ENCODE measurements around the gene BTG2.
"Not testable (repeated sequence)": the region's sequence is repeated elsewhere in the genome, so short reads cannot be mapped to it uniquely, and the experiment has no call there.

The BTG2 gene

DNA sequence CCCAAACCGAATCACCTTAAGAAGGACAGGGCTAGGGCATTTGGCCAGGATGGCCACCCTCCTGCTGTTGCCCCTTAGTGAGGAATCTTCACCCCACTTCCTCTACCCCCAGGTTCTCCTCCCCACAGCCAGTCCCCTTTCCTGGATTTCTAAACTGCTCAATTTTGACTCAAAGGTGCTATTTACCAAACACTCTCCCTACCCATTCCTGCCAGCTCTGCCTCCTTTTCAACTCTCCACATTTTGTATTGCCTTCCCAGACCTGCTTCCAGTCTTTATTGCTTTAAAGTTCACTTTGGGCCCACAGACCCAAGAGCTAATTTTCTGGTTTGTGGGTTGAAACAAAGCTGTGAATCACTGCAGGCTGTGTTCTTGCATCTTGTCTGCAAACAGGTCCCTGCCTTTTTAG is 3.6 kb downstream of the BTG2 start:
- TF ChIP-seq POLR2AphosphoS5 (IDR thresholded peaks at IDR 0.05; ENCODE audit: low read depth, low read length) (0 out of 2 replicates have a peak, but pooled peaks have one; percentile 27), POLR2A (IDR thresholded peaks at IDR 0.05; ENCODE audit: low read depth, low read length) (no peak)
- DNase-seq (ENCODE audit: insufficient read length, low spot score) (no peak), FAIRE-seq (no peak)

DNA sequence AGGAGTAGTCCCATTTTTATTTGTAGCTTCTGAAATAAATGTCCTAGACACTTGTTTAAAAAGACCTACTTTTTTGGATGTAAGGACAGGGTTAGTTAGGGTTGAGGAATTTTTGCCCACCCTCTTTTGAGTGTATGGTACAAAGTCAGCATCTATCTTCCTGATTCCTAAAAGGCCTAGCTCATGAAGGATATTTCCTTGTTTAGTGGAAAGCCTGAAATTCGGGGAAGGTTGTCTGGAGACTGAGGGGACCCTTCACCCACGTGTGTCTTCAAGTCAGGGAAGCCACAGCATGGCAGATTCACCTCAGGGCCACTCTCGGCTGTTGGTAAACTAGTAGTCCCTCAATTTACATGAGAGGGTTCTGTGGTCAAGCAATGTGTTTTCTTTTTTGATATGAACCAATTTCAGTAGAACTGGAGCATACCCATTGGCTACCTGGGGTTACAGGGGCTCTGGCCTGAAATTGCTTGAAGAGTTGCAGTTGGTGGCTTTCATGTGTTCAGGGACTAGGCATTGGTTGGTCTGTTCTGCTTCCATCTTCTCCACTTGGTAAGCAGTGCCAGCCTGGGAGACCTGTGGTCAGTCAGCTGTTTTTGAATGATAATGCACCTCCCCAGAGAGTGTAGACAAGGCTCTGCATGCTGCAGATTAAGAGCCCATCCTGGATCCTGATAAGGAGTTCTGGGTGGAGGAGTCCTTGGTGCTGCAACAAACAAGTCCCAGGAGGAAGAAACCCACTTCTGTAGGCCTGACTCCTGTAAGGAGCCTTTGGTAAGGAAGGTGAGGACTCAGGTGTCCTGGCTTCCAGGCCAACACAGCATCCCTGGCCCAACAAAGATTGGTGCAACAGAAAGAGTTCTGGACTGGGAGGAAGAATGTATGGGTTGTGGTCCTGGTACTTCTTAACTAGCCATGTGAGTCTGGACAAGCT is 6.3 kb downstream of the BTG2 start:
- FAIRE-seq (no peak), DNase-seq (ENCODE audit: insufficient read length, low spot score) (no peak)
- TF ChIP-seq POU2F2 (IDR thresholded peaks at IDR 0.05; ENCODE audit: low read depth, low read length) = no peak
- TF ChIP-seq TAF1 (IDR thresholded peaks at IDR 0.05; ENCODE audit: low read depth, low read length) = no peak
- no peak for TF ChIP-seq POLR2A (IDR thresholded peaks at IDR 0.05; ENCODE audit: low read depth, low read length)
- TF ChIP-seq SPI1 (IDR thresholded peaks at IDR 0.05; ENCODE audit: low read depth, low read length) = no peak
- TF ChIP-seq PAX5 (IDR thresholded peaks at IDR 0.05; ENCODE audit: insufficient read depth, low read length, severe bottlenecking) = no peak
- TF ChIP-seq POLR2AphosphoS5 (IDR thresholded peaks at IDR 0.05; ENCODE audit: low read depth, low read length) = no peak; the same call in 1 of the 2 replicates

DNA sequence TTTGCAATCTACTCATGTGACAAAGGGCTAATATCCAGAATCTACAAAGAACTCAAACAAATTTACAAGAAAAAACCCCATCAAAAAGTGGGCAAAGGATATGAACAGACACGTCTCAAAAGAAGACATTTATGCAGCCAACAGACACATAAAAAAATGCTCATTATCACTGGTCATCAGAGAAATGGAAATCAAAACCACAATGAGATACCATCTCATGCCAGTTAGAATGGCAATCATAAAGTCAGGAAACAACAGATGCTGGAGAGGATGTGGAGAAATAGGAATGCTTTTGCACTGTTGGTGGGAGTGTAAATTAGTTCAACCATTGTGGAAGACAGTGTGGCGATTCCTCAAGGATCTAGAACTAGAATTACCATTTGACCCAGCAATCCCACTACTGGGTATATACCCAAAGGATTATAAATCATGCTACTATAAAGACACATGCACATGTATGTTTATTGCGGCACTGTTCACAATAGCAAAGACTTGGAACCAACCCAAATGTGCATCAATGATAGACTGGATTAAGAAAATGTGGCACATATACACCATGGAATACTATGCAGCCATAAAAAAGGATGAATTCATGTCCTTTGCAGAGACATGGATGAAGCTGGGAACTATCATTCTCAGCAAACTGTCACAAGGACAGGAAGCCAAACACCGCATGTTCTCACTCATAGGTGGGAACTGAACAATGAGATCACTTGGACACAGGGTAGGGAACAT is 8.9 kb downstream of the BTG2 start:
- not testable (repeated sequence) for FAIRE-seq; DNase-seq (ENCODE audit: insufficient read length, low spot score)

DNA sequence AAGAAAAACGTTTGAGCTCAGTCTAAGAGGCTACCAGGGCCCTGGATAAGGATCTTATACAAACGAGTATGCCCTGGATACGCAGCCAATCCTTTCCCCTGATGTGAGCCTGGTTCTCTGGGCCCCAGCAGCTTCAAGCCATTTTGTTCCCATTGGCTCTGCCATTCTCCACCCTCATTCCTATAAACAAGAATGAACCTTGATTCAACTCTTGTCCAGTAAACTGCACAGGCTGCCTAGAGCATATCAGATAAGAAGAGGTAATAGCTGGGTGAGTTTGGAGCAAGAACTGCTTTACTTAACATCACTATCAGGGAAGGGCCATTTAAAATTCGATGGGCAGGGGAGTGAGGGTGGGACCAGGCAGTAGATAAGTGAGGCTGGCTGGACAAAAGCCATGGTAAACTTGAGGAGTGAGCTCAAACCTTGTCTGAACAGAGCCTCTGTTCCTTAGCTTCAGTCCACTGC is 11.3 kb downstream of the BTG2 start:
- FAIRE-seq = no peak
- TF ChIP-seq POLR2AphosphoS5 (IDR thresholded peaks at IDR 0.05; ENCODE audit: low read depth, low read length) = no peak
- no peak for TF ChIP-seq TAF1 (IDR thresholded peaks at IDR 0.05; ENCODE audit: low read depth, low read length)
- TF ChIP-seq PAX5 (IDR thresholded peaks at IDR 0.05; ENCODE audit: insufficient read depth, low read length, severe bottlenecking) = no peak
- TF ChIP-seq POU2F2 (IDR thresholded peaks at IDR 0.05; ENCODE audit: low read depth, low read length) = no peak
- no peak for TF ChIP-seq POLR2A (IDR thresholded peaks at IDR 0.05; ENCODE audit: low read depth, low read length)
- TF ChIP-seq SPI1 (IDR thresholded peaks at IDR 0.05; ENCODE audit: low read depth, low read length) = no peak

DNA sequence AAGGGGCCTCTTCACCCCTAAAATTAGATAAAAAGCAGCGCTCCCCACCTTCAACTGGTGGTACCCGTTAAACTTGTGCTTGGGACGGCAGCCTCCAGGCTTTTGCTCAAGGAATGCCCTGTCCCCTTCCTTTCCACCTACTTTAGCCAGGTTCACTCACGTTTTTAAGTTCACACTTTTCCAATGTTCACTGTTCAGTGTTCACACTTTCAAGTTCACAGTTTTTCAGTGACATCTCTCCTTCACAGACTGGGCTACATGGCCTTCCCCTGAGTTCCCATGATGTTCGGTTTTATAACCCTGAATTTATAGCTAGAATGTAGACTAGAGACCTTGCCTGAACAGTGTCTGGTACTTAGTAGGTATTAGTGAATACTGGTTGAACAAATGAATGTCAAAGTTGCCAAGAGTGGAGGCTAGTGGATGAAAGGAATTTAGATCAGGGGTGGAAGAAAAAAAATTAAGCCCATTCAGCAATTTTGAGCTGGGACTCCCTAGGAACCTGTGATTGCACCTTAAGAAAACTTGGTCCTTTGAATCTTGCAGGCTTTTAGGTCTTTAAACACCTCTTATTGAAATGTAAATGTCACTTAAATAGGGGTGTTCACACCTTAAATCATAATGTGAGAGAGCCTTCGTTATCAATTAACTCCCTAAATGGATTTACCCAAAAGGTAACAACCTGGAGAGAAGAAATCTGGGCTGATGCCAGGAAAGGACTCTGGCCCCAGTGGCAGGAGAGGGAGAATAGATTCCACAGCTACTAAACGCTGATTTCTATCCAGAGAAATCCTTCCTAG is 12.3 kb downstream of the BTG2 start:
- no peak for TF ChIP-seq TAF1 (IDR thresholded peaks at IDR 0.05; ENCODE audit: low read depth, low read length)
- TF ChIP-seq POLR2A (IDR thresholded peaks at IDR 0.05; ENCODE audit: low read depth, low read length) = no peak
- TF ChIP-seq POLR2AphosphoS5 (IDR thresholded peaks at IDR 0.05; ENCODE audit: low read depth, low read length) = no peak
- no peak for TF ChIP-seq SPI1 (IDR thresholded peaks at IDR 0.05; ENCODE audit: low read depth, low read length)
- no peak for TF ChIP-seq PAX5 (IDR thresholded peaks at IDR 0.05; ENCODE audit: insufficient read depth, low read length, severe bottlenecking)
- TF ChIP-seq POU2F2 (IDR thresholded peaks at IDR 0.05; ENCODE audit: low read depth, low read length) = no peak
- FAIRE-seq (no peak), DNase-seq (ENCODE audit: insufficient read length, low spot score) (no peak)

More for the DNA sequence above, 11.3 kb downstream of the BTG2 start:
- no peak for DNase-seq (ENCODE audit: insufficient read length, low spot score)

DNA sequence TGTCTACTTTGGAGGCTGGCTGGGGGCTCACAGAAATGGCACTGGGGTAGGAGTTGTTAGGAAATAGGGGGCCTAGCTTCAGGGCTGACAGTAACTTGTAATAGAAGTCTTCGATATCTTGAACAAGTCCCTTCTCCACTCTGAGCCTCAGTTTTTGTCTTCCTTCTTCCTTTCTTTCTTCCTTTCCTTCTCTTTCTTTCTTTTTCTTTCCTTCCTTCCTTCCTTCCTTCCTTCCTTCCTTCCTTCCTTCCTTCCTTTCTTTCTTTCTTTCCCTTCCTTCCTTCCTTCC is 12.9 kb downstream of the BTG2 start:
- DNase-seq (ENCODE audit: insufficient read length, low spot score) (no peak), FAIRE-seq (no peak)
- TF ChIP-seq POLR2AphosphoS5 (IDR thresholded peaks at IDR 0.05; ENCODE audit: low read depth, low read length) (no peak), TAF1 (IDR thresholded peaks at IDR 0.05; ENCODE audit: low read depth, low read length) (no peak), POU2F2 (IDR thresholded peaks at IDR 0.05; ENCODE audit: low read depth, low read length) (no peak), POLR2A (IDR thresholded peaks at IDR 0.05; ENCODE audit: low read depth, low read length) (no peak), SPI1 (IDR thresholded peaks at IDR 0.05; ENCODE audit: low read depth, low read length) (no peak), PAX5 (IDR thresholded peaks at IDR 0.05; ENCODE audit: insufficient read depth, low read length, severe bottlenecking) (no peak)

DNA sequence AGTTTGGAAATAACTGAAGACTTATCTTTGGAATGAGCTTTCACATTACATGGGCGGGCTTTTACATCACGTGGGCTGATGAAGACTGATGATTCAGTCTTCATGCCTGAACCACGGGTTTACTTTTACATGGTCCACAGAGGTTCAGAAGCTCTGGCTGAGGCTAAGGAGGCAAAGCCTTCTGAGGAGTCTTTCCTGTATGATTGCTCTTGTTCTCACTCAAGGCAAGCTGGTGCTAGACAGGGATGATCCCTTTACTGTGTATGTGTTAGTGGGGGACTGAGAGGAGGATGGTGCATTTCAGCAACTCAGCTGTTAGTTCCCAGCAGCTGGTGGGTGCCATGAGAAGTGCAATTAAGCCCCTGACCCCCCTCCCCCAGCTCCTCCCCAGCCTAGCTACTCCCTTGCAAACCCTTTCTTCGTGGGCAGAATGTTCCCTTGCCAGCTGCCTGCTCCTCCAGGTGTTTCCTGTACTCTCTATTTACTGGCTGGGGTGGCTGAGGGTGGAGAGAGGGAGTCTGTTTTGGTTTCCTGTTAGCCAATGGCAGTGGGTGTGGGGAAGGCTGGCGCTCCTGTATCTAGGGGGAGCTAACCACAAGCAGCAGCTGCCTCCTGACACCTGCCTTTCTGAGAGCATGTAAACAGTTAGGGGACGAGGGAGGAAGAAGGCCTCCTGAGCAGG is 15.4 kb downstream of the BTG2 start:
- FAIRE-seq = peak; percentile 90
- TF ChIP-seq TAF1 (IDR thresholded peaks at IDR 0.05; ENCODE audit: low read depth, low read length) (no peak), POLR2AphosphoS5 (IDR thresholded peaks at IDR 0.05; ENCODE audit: low read depth, low read length) (no peak), PAX5 (IDR thresholded peaks at IDR 0.05; ENCODE audit: insufficient read depth, low read length, severe bottlenecking) (no peak), POLR2A (IDR thresholded peaks at IDR 0.05; ENCODE audit: low read depth, low read length) (no peak), POU2F2 (IDR thresholded peaks at IDR 0.05; ENCODE audit: low read depth, low read length) (no peak)
- no peak for DNase-seq (ENCODE audit: insufficient read length, low spot score)

DNA sequence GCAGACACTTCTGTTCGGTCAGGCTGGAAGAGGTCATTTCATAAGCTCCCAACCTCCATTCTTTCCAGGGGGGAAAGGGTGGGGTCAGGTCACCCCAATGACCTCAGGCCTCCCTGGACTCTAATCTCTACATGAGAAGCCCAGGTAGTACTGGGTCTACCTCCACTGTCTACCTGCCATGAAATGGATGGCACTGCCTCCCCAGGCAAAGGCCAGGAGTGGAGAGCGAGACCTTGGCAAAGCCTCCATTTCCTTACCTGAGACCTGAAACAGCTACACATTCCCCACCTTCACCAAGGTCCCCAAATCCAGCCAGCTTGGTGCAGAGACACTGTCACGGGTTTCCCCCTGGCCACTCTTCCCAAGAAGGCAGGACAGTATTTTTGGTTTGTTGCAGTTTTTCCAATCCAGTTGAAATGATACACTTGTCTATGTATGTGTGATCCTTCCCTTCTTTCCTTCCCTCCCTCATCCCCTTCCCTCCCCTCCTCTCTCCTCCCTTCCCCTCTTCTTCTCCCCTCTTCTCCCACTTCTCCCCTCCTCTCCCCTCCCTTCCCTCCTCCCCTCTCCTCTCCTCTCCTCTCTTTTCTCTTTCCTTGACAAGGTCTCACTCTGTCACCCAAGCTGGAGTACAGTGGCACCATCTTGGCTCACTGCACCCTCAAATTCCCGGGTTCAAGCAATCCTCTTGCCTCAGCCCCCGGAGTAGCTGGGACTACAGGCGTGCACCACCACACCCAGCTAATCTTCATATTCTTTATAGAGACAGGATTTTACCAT is 16.1 kb downstream of the BTG2 start:
- TF ChIP-seq PAX5 (IDR thresholded peaks at IDR 0.05; ENCODE audit: insufficient read depth, low read length, severe bottlenecking) (no peak), POLR2AphosphoS5 (IDR thresholded peaks at IDR 0.05; ENCODE audit: low read depth, low read length) (no peak), POLR2A (IDR thresholded peaks at IDR 0.05; ENCODE audit: low read depth, low read length) (no peak), SPI1 (IDR thresholded peaks at IDR 0.05; ENCODE audit: low read depth, low read length) (no peak), POU2F2 (IDR thresholded peaks at IDR 0.05; ENCODE audit: low read depth, low read length) (no peak), TAF1 (IDR thresholded peaks at IDR 0.05; ENCODE audit: low read depth, low read length) (no peak)
- FAIRE-seq (no peak), DNase-seq (ENCODE audit: insufficient read length, low spot score) (no peak)

Measured in GM12891 (cell line).